Choroid plexus epithelial cell (primary cell): ENCODE measurements around the gene CCDC180.

ENCODE experiments used
- DNase-seq: peaks from one replicate; pipeline ENCODE4 v3.0.0-alpha.2; 2010; ENCODE audit warnings: low read depth
- H3K4me3 ChIP-seq: 2 replicates; pipeline ENCODE4 v1.5.1; 2011; ENCODE audit warnings: low read depth, mild to moderate bottlenecking, control low read depth, low read length, moderate library complexity
- TF ChIP-seq, protein P1 (sequence below): conservative IDR thresholded peaks from 2 replicates; pipeline ENCODE4 v1.5.1; 2011; ENCODE audit warnings: low read depth, mild to moderate bottlenecking, control low read depth, inconsistent platforms, low read length, moderate library complexity

Gene CCDC180

DNA sequence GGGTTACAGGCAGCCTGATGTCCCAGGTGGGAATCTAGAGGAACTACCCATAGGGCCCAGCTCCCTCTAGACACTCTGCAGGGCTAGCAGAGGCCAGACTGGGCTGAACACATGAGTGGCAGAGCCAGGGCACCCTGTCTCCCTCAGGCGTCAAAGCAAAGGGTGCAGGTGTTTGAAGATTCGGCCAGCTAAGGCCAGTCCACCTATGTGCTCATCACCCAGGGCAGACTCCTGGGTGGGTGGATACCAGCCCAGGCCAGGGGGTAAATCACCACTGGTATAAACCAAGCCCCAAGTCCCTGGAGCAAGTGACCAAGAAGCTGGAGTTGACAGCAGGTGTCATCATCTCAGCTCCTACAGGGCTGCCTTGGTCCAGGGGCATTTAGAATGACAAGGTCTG, 3.4 kb downstream of the CCDC180 start:
- TF ChIP-seq, protein P1, sequence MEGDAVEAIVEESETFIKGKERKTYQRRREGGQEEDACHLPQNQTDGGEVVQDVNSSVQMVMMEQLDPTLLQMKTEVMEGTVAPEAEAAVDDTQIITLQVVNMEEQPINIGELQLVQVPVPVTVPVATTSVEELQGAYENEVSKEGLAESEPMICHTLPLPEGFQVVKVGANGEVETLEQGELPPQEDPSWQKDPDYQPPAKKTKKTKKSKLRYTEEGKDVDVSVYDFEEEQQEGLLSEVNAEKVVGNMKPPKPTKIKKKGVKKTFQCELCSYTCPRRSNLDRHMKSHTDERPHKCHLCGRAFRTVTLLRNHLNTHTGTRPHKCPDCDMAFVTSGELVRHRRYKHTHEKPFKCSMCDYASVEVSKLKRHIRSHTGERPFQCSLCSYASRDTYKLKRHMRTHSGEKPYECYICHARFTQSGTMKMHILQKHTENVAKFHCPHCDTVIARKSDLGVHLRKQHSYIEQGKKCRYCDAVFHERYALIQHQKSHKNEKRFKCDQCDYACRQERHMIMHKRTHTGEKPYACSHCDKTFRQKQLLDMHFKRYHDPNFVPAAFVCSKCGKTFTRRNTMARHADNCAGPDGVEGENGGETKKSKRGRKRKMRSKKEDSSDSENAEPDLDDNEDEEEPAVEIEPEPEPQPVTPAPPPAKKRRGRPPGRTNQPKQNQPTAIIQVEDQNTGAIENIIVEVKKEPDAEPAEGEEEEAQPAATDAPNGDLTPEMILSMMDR: no peak
- no peak for DNase-seq
- H3K4me3 ChIP-seq: no peak overlapping the region

DNA sequence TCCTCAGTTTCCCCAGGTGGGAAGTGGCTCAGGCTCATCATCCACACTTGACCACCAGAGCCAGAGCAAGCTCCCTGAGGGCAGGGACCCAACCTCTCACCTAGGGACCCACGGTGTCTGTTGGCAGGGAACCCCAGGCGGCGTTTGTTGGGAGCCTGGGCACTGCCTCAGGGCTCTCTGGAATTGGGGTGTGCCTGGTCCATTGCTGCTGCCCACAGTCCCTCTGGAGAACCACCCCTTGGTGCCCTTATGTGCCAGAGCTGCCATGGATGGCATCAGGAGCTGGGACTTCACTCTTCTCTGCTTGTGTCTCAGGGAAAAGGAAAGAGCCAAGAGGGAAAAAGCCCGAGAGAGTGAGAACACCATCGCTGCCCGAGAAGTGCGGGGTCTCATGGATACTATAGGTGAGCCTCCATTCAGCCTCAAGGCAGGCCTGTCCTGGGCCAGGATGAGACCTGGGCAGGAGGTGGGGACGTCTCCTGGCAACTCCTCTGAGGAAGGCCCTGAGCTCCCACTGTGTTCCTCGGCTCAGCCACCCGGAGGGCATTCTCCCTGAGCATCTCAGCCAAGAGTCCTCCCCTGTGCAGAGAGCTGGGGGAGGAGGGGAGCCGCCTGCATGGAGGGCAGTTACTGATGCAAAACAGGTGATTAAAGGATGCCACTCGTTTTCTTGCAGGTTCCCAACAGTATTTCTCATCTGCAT, 4.5 kb downstream of the CCDC180 start:
- TF ChIP-seq, protein P1: no peak
- no peak overlapping the region for H3K4me3 ChIP-seq
- DNase-seq: no peak

DNA sequence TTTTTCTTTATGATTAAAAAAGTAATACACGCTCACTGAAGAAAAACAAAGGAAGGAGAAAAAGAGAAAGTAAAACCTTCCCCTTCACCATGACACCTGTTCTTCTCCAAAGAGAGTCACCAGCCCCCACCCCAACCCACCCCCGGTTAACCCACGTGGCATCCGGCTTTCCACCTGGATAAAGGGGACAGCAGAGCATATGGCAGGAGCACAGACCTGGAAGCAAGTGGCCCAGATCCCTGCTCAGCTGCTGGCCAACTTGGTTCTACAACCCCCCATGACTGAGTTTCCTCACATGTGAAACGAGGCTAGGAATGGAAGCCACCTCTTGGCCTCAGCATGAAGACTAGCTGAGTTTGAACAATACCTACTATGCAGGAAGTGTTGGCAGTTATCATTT, 5.1 kb downstream of the CCDC180 start:
- DNase-seq: no peak
- H3K4me3 ChIP-seq: no peak overlapping the region
- TF ChIP-seq, protein P1: no peak

DNA sequence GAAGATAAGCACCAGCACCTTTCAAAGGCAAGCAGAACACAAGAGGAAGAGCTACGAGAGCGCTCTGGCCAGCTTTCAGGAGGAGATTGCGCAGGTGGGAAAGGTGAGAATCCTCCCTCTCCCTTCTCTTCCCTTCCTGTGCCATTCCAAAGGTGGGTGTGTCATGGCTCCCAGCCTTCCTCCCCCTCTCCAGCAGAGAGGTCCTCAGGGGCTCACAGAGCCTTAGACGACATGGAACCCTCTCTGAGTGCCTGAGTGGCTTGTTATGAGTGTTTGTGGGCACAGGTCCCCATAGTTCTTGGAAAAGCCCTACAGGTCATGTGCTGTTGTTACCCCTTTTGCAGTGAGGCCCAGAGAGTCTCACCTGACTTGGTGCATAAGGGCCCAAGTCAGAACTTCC, 5.8 kb downstream of the CCDC180 start:
- TF ChIP-seq, protein P1: no peak
- no peak overlapping the region for H3K4me3 ChIP-seq
- no peak for DNase-seq

DNA sequence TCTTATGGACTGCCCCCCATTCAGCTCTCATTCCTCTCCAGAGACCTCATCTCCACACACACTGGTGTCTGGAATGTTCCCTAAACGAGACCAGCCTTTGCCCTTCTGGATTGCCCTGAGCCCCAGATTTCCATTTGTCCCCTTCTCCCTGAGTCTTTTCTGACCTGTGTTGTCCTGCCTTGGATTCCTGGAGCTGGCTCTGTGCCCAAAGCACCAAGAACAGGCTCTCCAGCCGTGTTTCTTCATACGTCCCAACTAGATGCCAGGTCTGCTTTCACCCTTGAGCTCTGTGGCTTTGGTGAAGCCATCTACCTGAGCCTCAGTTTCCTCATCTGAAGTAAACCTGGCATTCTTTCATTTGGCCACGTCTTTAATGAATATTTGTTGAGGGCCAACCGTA, 6.3 kb downstream of the CCDC180 start:
- TF ChIP-seq, protein P1: no peak
- no peak for DNase-seq
- H3K4me3 ChIP-seq: no peak overlapping the region

DNA sequence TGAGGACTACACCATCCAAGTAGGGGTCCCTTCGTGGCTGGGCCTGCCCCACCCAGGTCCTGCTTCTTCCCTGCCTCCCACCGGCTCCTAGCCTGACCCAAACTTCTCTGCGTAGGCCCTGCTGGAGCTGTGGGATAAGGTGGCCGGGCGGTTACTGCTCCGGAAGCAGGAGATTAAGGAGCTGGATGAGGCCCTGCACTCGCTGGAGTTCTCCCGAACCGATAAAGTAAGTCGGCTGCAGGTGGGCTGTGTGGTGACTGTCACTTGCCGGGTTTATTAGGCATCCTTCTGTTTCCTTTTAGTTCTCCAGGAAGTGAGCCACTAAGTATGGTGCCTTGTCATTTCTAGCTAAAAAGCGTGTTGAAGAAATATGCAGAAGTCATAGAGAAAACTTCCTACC, 7.0 kb downstream of the CCDC180 start:
- H3K4me3 ChIP-seq: no peak overlapping the region
- TF ChIP-seq, protein P1: no peak
- no peak for DNase-seq

DNA sequence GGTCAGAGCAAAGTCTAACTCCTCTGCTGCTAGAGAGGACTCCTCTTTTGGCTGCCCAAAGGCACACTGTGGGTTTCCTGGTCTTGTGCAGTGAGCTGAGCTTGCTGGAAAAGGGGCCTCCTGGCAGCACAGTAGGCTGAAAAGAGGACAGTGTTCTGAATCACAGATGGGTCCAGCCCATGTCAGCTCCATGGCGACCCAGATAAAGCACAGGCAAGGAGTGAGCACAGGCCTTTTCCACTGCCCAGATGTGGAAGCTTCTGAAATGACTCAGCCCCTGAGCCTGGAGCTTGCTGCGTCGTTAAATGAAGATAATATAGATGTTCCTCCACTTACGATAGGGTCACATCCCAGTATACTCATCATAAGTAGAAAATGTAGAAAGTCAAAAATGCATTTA, 8.1 kb downstream of the CCDC180 start:
- peak; percentile 65 for DNase-seq
- H3K4me3 ChIP-seq: no peak overlapping the region
- TF ChIP-seq, protein P1: no peak
